CD4-positive, alpha-beta T cell (primary cell): ENCODE results near the gene PIGZ. TPM values are rescaled to one million over a fixed set of nuclear protein-coding genes. Genes with fewer than 3 reads are reported as not detected.

Experiments used
- ATAC-seq: fragments of 200-7000 bp; cut with Tn5 transposase; one replicate; pipeline ENCODE4 v1.10.0; 2022; ENCODE audit warnings: mild to moderate bottlenecking; ENCODE audit not compliant: poor library complexity
- CTCF ChIA-PET: fragments of 350-600 bp; sonication (Branson Sonifier 250); formaldehyde crosslinking; loops from one replicate; lab custom pipeline; 2021; ENCODE audit warnings: antibody characterized with exemption, inconsistent platforms; lab: Charles Lee
- POLR2A ChIA-PET: fragments of 350-600 bp; sonication (Branson Sonifier 250); formaldehyde crosslinking; loops from one replicate; lab custom pipeline; 2021; ENCODE audit warnings: antibody characterized with exemption, inconsistent platforms; lab: Charles Lee
- DNase-seq, 14 experiments: peaks; one replicate each; pipeline ENCODE4 v3.0.0-alpha.2; 2013 to 2020; ENCODE audit warnings: mixed read lengths in 2 of 14
- H3K27ac ChIP-seq, 2 donors: one replicate each; pipeline versions ENCODE4 v1.5.1 to v1.7.0; 2013; ENCODE audit warnings: low read length in 2 of 2, low read depth in 1 of 2, mild to moderate bottlenecking in 1 of 2
- H3K27me3 ChIP-seq, 2 experiments: 1 replicate in 1 of 2; 2 replicates in 1 of 2; pipeline versions ENCODE4 v1.6.1 to v1.7.0; 2013; ENCODE audit warnings: low read length in 2 of 2, control low read depth in 1 of 2, mild to moderate bottlenecking in 1 of 2, moderate library complexity in 1 of 2; ENCODE audit not compliant: insufficient read depth in 2 of 2, control insufficient read depth in 1 of 2
- H3K36me3 ChIP-seq: one replicate; pipeline ENCODE4 v1.6.1; 2013; ENCODE audit warnings: low read length, control low read depth; ENCODE audit not compliant: insufficient read depth
- H3K4me1 ChIP-seq: one replicate; pipeline ENCODE4 v1.6.1; 2013; ENCODE audit warnings: low read length, control low read depth; ENCODE audit not compliant: insufficient read depth
- H3K4me3 ChIP-seq: one replicate; pipeline ENCODE4 v1.5.1; 2013; ENCODE audit warnings: mild to moderate bottlenecking, low read length, moderate library complexity
- H3K9me3 ChIP-seq, 2 experiments: 1 replicate in 1 of 2; 2 replicates in 1 of 2; pipeline versions ENCODE4 v1.6.1 to v1.7.0; 2013; ENCODE audit warnings: low read length in 2 of 2, mild to moderate bottlenecking in 2 of 2, control low read depth in 1 of 2, moderate library complexity in 1 of 2; ENCODE audit not compliant: control insufficient read depth in 1 of 2, insufficient read depth in 1 of 2
- H3K27ac Mint-ChIP-seq: one replicate; pipeline ENCODE4 v1.8.0; 2020; ENCODE audit warnings: mixed read lengths
- H3K27me3 Mint-ChIP-seq: one replicate; pipeline ENCODE4 v1.8.0; 2021; ENCODE audit warnings: mixed read lengths
- H3K36me3 Mint-ChIP-seq: one replicate; pipeline ENCODE4 v1.8.0; 2021; ENCODE audit warnings: low read depth, mixed read lengths
- H3K4me1 Mint-ChIP-seq: one replicate; pipeline ENCODE4 v1.8.0; 2021; ENCODE audit warnings: low read depth, mixed read lengths
- H3K4me3 Mint-ChIP-seq: one replicate; pipeline ENCODE4 v1.8.0; 2020; ENCODE audit warnings: mild to moderate bottlenecking, mixed read lengths
- H3K9me3 Mint-ChIP-seq: one replicate; pipeline ENCODE4 v1.8.0; 2020; ENCODE audit warnings: mixed read lengths
- CTCF ChIP-seq: fragments of 200-600 bp; IDR thresholded peaks from one replicate; pipeline ENCODE4 v1.8.0; 2022; ENCODE audit warnings: antibody characterized with exemption, mild to moderate bottlenecking
- intact Hi-C, 2 experiments: fragments of 100-400 bp; cut with DNase I in 1 of 2; cut with micrococcal nuclease in 1 of 2; formaldehyde crosslinking; loops; one replicate each; pipeline versions ENCODE4 v1.15.1 to v1.9.0; 2023 to 2025; cut with DNase I, micrococcal nuclease
- total RNA-seq, 174 experiments: library from RNA in 2 of 174; stranded (reverse) in 2 of 174; gene quantifications; one replicate each; pipeline ENCODE4 v1.2.3 and lab custom pipeline; 2021 to 2026

PIGZ gene
- total RNA-seq, 2 experiments from 2014 or later: 0.33 to 0.61 TPM

- CTCF ChIA-PET: no interaction called here
- no peaks in the 10 kb centered on the region for H3K36me3 Mint-ChIP-seq
- no peaks in the 10 kb centered on the region for H3K27me3 Mint-ChIP-seq
- H3K27ac Mint-ChIP-seq: no peak overlapping the region
- POLR2A ChIA-PET: no interaction called here
- no peak for TF ChIP-seq CTCF
- H3K36me3 ChIP-seq: no peaks in the 10 kb centered on the region
- H3K4me3 Mint-ChIP-seq: no peak overlapping the region
- no peaks in the 10 kb centered on the region for H3K9me3 ChIP-seq
- intact Hi-C loops: no loop called here
- no peaks in the 10 kb centered on the region for H3K27me3 ChIP-seq
- no peak overlapping the region for H3K4me3 ChIP-seq
- H3K4me1 Mint-ChIP-seq: no peaks in the 10 kb centered on the region
- H3K4me1 ChIP-seq: no peaks in the 10 kb centered on the region
- ATAC-seq: no peak
- no peak for DNase-seq
- no peaks in the 10 kb centered on the region for H3K9me3 Mint-ChIP-seq
- no peak overlapping the region for H3K27ac ChIP-seq
Measured at GRCh38 chr3:196989721-196990262, 21.2 kb upstream of the PIGZ start.

GRCh38 chr3:196988241-196989029 lies 19.8 kb upstream of the PIGZ start:
- POLR2A ChIA-PET: no interaction called here
- H3K27ac ChIP-seq: no peak overlapping the region

GRCh38 chr3:196987022-196987421 lies 18.4 kb upstream of the PIGZ start:
- ATAC-seq: no peak
- intact Hi-C loops: no loop called here
- no peaks in the 10 kb centered on the region for H3K36me3 ChIP-seq
- H3K27ac ChIP-seq: no peak overlapping the region
- H3K4me1 ChIP-seq: no peaks in the 10 kb centered on the region
- H3K9me3 ChIP-seq: peaks cover 5 to 10% of the 10 kb centered on the region in 2 experiments
- H3K9me3 Mint-ChIP-seq: peaks cover 2% of the 10 kb centered on the region
- TF ChIP-seq CTCF: no peak
- DNase-seq: no peak
- H3K27ac Mint-ChIP-seq: no peak overlapping the region
- H3K27me3 ChIP-seq: no peaks in the 10 kb centered on the region
- no peaks in the 10 kb centered on the region for H3K36me3 Mint-ChIP-seq
- POLR2A ChIA-PET: interaction anchor here (0.7 kb wide), 1 partner anchor 159 kb away, joined by 3 read pairs; no protein-coding TSS in a partner anchor
- CTCF ChIA-PET: no interaction called here
- no peak overlapping the region for H3K4me3 ChIP-seq
- H3K27me3 Mint-ChIP-seq: peaks cover 6% of the 10 kb centered on the region
- H3K4me3 Mint-ChIP-seq: no peak overlapping the region
- no peaks in the 10 kb centered on the region for H3K4me1 Mint-ChIP-seq

More at GRCh38 chr3:196988241-196989029, 19.8 kb upstream of the PIGZ start:
- Mint-ChIP-seq H3K4me3 (no peak overlapping the region), H3K9me3 (peaks cover 2% of the 10 kb centered on the region), H3K27ac (no peak overlapping the region), H3K36me3 (no peaks in the 10 kb centered on the region), H3K27me3 (peaks cover 6% of the 10 kb centered on the region), H3K4me1 (no peaks in the 10 kb centered on the region)
- ATAC-seq (no peak), DNase-seq (no peak)
- TF ChIP-seq CTCF: no peak
- no peak overlapping the region for H3K4me3 ChIP-seq
- no peaks in the 10 kb centered on the region for H3K4me1 ChIP-seq
- intact Hi-C loops: no loop called here
- CTCF ChIA-PET: no interaction called here
- peaks cover 0 to 6% of the 10 kb centered on the region in 2 experiments for H3K9me3 ChIP-seq
- no peaks in the 10 kb centered on the region for H3K27me3 ChIP-seq
- H3K36me3 ChIP-seq: no peaks in the 10 kb centered on the region
